ENCODE results near the gene RAD18.

RAD18 gene

DNA sequence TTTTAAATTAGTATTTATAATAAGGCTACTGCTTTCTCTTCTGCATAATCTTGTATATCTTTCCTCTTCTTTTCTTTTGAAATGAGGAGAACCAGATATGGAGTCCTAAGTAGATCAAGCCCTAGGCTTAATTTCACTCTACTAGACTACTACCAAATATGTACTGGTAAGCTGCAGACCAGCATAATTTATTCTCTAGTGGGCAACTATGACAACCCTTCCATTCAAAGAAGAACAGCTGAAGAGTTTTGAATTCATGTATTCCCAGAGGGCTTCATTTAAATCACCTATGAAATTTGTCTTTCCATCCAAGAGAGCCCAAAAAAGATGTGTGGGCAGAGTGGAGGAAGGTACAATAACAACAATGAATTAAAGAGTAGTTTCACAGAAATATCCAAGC is 10.0 kb downstream of the RAD18 start:
- Histone ChIP-seq H3K36me3 (ENCODE audit: control insufficient read depth in 5 of 5, insufficient read depth in 5 of 5, low read length in 5 of 5) (peaks cover 0 to 9% (median 0%) of the 10 kb centered on the region in 5 donors), H3K4me1 (ENCODE audit: control insufficient read depth in 5 of 5, insufficient read depth in 5 of 5, low read length in 5 of 5) (no peaks in the 10 kb centered on the region), H3K9me3 (ENCODE audit: control insufficient read depth in 5 of 5, low read length in 5 of 5) (no peaks in the 10 kb centered on the region), H3K4me3 (ENCODE audit: low read depth in 1 of 5, low read length in 5 of 5) (no peak overlapping the region), H3K9ac (ENCODE audit: low read length in 5 of 5) (no peak overlapping the region), H3K27ac (ENCODE audit: low read depth, low read length) (no peak overlapping the region), H3K27me3 (ENCODE audit: control insufficient read depth in 5 of 5, insufficient read depth in 4 of 5, low read length in 5 of 5) (no peaks in the 10 kb centered on the region)

GRCh38 chr3:8952130-8952529 is 11.1 kb downstream of the RAD18 start:
- Histone ChIP-seq H3K4me3 (ENCODE audit: low read depth in 1 of 5, low read length in 5 of 5) (no peak overlapping the region), H3K27me3 (ENCODE audit: control insufficient read depth in 5 of 5, insufficient read depth in 4 of 5, low read length in 5 of 5) (no peaks in the 10 kb centered on the region), H3K27ac (ENCODE audit: low read depth, low read length) (no peak overlapping the region), H3K9me3 (ENCODE audit: control insufficient read depth in 5 of 5, low read length in 5 of 5) (no peaks in the 10 kb centered on the region), H3K36me3 (ENCODE audit: control insufficient read depth in 5 of 5, insufficient read depth in 5 of 5, low read length in 5 of 5) (peaks cover 0 to 5% (median under 1%) of the 10 kb centered on the region in 5 donors), H3K4me1 (ENCODE audit: control insufficient read depth in 5 of 5, insufficient read depth in 5 of 5, low read length in 5 of 5) (no peaks in the 10 kb centered on the region), H3K9ac (ENCODE audit: low read length in 5 of 5) (no peak overlapping the region)

DNA sequence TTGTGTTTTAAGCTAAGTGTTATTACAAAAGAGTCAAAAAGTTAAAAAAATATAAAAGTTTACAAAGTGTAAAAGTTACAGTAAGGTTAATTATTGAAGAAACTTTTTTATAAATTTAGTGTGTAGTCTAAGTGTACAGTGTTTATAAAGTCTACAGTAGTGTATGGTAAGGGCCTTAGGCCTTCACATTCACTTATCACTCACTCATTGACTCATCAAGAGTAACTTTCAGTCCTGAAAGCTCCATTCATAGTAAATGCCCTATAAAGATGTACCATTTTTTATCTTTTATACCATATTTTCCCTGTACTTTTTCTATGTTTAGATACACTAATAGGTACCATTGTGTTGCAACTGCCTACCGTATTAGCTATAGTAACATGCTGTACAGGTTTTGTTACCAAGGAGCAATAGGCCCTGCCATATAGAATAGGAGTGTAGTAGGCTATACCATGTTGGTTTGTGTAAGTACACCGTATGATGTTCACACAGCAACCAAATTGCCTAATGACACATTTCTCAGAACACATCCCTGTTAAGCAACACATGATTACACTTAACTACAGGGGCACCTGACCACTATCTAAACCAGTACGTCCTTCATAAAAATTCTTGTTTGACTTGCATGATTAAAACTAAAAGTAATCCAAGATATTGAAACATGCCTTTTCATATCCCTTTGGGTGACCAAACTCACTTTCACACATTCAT is 17.2 kb downstream of the RAD18 start:
- Histone ChIP-seq H3K36me3 (ENCODE audit: control insufficient read depth in 5 of 5, insufficient read depth in 5 of 5, low read length in 5 of 5) (peaks cover 10 to 31% (median 11%) of the 10 kb centered on the region in 5 donors), H3K9ac (ENCODE audit: low read length in 5 of 5) (no peak overlapping the region)

DNA sequence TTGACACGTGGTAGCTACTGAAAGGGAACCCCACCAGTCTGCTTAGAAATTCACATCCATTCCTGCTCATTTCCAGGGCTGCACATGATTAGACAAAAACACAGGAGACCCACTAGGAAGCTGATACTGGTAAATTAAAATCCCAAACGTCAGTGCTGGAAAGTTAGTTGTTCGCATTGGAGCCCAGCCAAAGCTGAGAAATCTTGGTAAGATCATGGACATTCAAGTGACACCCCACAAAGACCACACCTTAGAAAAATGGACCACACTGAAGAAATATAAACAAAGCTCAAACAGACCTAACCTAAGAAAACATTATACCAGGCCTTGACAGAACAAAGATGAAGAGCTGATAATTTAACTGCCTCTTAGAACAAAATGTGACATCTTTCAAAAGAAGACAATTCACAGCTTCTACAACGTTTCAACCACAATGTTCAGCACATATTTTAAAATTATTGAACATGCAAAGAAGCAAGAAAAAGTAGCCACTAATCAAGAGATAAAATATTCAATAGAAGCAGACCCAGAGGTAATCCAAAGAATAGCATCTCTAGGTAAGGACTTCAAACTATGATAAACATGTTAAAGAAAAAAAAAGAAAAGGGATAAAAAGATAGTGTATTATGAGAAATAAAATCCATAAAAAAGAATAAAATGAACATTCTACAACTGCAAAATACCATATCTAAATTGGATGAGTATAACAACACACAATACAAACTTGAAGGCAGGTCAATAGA is 20.4 kb downstream of the RAD18 start:
- Histone ChIP-seq H3K27me3 (ENCODE audit: control insufficient read depth in 5 of 5, insufficient read depth in 4 of 5, low read length in 5 of 5) (no peaks in the 10 kb centered on the region), H3K36me3 (ENCODE audit: control insufficient read depth in 5 of 5, insufficient read depth in 5 of 5, low read length in 5 of 5) (peaks cover 16 to 41% (median 18%) of the 10 kb centered on the region in 5 donors), H3K4me1 (ENCODE audit: control insufficient read depth in 5 of 5, insufficient read depth in 5 of 5, low read length in 5 of 5) (no peaks in the 10 kb centered on the region), H3K27ac (ENCODE audit: low read depth, low read length) (no peak overlapping the region), H3K9me3 (ENCODE audit: control insufficient read depth in 5 of 5, low read length in 5 of 5) (peaks cover 0 to 2% (median 0%) of the 10 kb centered on the region in 5 donors), H3K4me3 (ENCODE audit: low read depth in 1 of 5, low read length in 5 of 5) (no peak overlapping the region), H3K9ac (ENCODE audit: low read length in 5 of 5) (no peak overlapping the region)

More for the DNA sequence above, 17.2 kb downstream of the RAD18 start:
- Histone ChIP-seq H3K27me3 (ENCODE audit: control insufficient read depth in 5 of 5, insufficient read depth in 4 of 5, low read length in 5 of 5) (no peaks in the 10 kb centered on the region), H3K27ac (ENCODE audit: low read depth, low read length) (no peak overlapping the region), H3K4me3 (ENCODE audit: low read depth in 1 of 5, low read length in 5 of 5) (no peak overlapping the region), H3K9me3 (ENCODE audit: control insufficient read depth in 5 of 5, low read length in 5 of 5) (peaks cover 0 to 2% (median 0%) of the 10 kb centered on the region in 5 donors), H3K4me1 (ENCODE audit: control insufficient read depth in 5 of 5, insufficient read depth in 5 of 5, low read length in 5 of 5) (no peaks in the 10 kb centered on the region)

DNA sequence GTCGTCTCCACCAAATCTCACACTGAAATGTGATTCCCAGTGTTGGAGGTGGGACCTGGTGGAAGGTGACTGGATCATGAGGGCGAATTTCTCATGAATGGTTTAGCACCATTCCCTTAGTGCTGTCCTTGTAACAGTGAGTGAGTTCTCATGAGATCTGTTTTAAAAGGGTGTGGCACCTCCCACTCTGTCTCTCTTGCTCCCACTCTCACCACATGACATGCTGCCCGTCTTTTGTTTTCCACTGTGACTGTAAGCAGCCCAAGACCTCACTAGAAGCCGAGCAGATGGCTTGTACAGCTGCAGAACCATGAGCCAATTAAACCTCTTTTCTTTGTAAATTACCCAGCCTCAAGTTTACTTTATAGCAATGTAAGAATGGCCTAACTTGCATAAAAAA is 21.2 kb downstream of the RAD18 start:
- Histone ChIP-seq H3K9me3 (ENCODE audit: control insufficient read depth in 5 of 5, low read length in 5 of 5) (peaks cover 0 to 2% (median 0%) of the 10 kb centered on the region in 5 donors), H3K9ac (ENCODE audit: low read length in 5 of 5) (no peak overlapping the region), H3K27me3 (ENCODE audit: control insufficient read depth in 5 of 5, insufficient read depth in 4 of 5, low read length in 5 of 5) (no peaks in the 10 kb centered on the region), H3K4me3 (ENCODE audit: low read depth in 1 of 5, low read length in 5 of 5) (no peak overlapping the region), H3K27ac (ENCODE audit: low read depth, low read length) (no peak overlapping the region), H3K4me1 (ENCODE audit: control insufficient read depth in 5 of 5, insufficient read depth in 5 of 5, low read length in 5 of 5) (no peaks in the 10 kb centered on the region), H3K36me3 (ENCODE audit: control insufficient read depth in 5 of 5, insufficient read depth in 5 of 5, low read length in 5 of 5) (peaks cover 16 to 46% (median 18%) of the 10 kb centered on the region in 5 donors)

DNA sequence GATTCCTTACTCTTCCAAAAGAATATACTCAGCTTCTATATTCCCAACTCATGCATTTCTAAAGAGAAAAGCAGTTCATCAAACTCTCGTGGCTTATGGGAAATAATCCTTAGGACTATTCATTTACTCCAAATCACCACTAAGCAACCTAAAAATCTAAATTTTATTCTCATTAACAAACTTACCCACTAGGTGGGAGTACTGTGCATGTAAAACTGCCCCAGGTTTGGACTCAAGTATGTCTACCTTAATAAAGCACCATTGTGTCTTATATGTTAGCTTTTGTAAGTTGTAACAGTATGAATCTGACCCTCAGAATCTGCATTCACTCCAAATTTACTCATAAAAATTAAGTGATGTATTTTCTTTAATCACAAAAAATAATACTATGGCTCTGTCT is 25.3 kb downstream of the RAD18 start:
- no peaks in the 10 kb centered on the region for H3K27me3 ChIP-seq (ENCODE audit: control insufficient read depth in 5 of 5, insufficient read depth in 4 of 5, low read length in 5 of 5)
- H3K4me1 ChIP-seq (ENCODE audit: control insufficient read depth in 5 of 5, insufficient read depth in 5 of 5, low read length in 5 of 5) = no peaks in the 10 kb centered on the region
- H3K36me3 ChIP-seq (ENCODE audit: control insufficient read depth in 5 of 5, insufficient read depth in 5 of 5, low read length in 5 of 5) = peaks cover 10 to 37% (median 16%) of the 10 kb centered on the region in 5 donors
- H3K9me3 ChIP-seq (ENCODE audit: control insufficient read depth in 5 of 5, low read length in 5 of 5) = peaks cover 0 to 2% (median 0%) of the 10 kb centered on the region in 5 donors
- no peak overlapping the region for H3K4me3 ChIP-seq (ENCODE audit: low read depth in 1 of 5, low read length in 5 of 5)
- H3K27ac ChIP-seq (ENCODE audit: low read depth, low read length) = no peak overlapping the region
- no peak overlapping the region for H3K9ac ChIP-seq (ENCODE audit: low read length in 5 of 5)

- Histone ChIP-seq H3K4me3 (ENCODE audit: low read depth in 1 of 5, low read length in 5 of 5) (no peak overlapping the region), H3K9me3 (ENCODE audit: control insufficient read depth in 5 of 5, low read length in 5 of 5) (no peaks in the 10 kb centered on the region), H3K27me3 (ENCODE audit: control insufficient read depth in 5 of 5, insufficient read depth in 4 of 5, low read length in 5 of 5) (no peaks in the 10 kb centered on the region), H3K36me3 (ENCODE audit: control insufficient read depth in 5 of 5, insufficient read depth in 5 of 5, low read length in 5 of 5) (peaks cover 10 to 37% (median 15%) of the 10 kb centered on the region in 5 donors), H3K27ac (ENCODE audit: low read depth, low read length) (no peak overlapping the region), H3K9ac (ENCODE audit: low read length in 5 of 5) (no peak overlapping the region), H3K4me1 (ENCODE audit: control insufficient read depth in 5 of 5, insufficient read depth in 5 of 5, low read length in 5 of 5) (no peaks in the 10 kb centered on the region)
Observed at GRCh38 chr3:8937064-8938020, 25.9 kb downstream of the RAD18 start.

DNA sequence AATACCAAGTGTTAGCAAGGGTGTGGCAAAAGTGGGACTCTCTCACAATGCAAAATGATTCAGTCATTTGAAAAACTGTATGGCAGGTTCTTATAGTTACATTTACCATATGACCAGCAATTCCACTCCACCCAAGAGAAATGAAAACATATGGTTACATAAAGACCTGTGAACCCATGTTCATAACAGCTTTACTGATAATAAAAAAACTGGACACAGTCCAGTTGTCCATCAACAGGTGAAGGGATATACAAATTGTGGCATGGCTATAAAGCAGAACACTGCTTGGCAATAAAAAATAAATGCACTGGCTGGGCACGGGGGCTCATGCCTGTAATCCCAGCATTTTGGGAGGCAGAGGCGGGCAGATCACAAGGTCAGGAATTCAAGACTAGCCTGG is 30.8 kb downstream of the RAD18 start:
- Histone ChIP-seq H3K4me3 (ENCODE audit: low read depth in 1 of 5, low read length in 5 of 5) (no peak overlapping the region), H3K27me3 (ENCODE audit: control insufficient read depth in 5 of 5, insufficient read depth in 4 of 5, low read length in 5 of 5) (no peaks in the 10 kb centered on the region), H3K36me3 (ENCODE audit: control insufficient read depth in 5 of 5, insufficient read depth in 5 of 5, low read length in 5 of 5) (peaks cover 0 to 8% (median 0%) of the 10 kb centered on the region in 5 donors), H3K27ac (ENCODE audit: low read depth, low read length) (no peak overlapping the region), H3K9me3 (ENCODE audit: control insufficient read depth in 5 of 5, low read length in 5 of 5) (no peaks in the 10 kb centered on the region), H3K4me1 (ENCODE audit: control insufficient read depth in 5 of 5, insufficient read depth in 5 of 5, low read length in 5 of 5) (no peaks in the 10 kb centered on the region), H3K9ac (ENCODE audit: low read length in 5 of 5) (no peak overlapping the region)

- Histone ChIP-seq H3K27ac (ENCODE audit: low read depth, low read length) (no peak overlapping the region), H3K4me3 (ENCODE audit: low read depth in 1 of 5, low read length in 5 of 5) (no peak overlapping the region), H3K9me3 (ENCODE audit: control insufficient read depth in 5 of 5, low read length in 5 of 5) (no peaks in the 10 kb centered on the region), H3K36me3 (ENCODE audit: control insufficient read depth in 5 of 5, insufficient read depth in 5 of 5, low read length in 5 of 5) (peaks cover 0 to 7% (median 0%) of the 10 kb centered on the region in 5 donors), H3K9ac (ENCODE audit: low read length in 5 of 5) (no peak overlapping the region), H3K27me3 (ENCODE audit: control insufficient read depth in 5 of 5, insufficient read depth in 4 of 5, low read length in 5 of 5) (no peaks in the 10 kb centered on the region), H3K4me1 (ENCODE audit: control insufficient read depth in 5 of 5, insufficient read depth in 5 of 5, low read length in 5 of 5) (no peaks in the 10 kb centered on the region)
Observed at GRCh38 chr3:8931342-8931741, 31.9 kb downstream of the RAD18 start.

All from subcutaneous abdominal adipose tissue (tissue), 5 donors.